Measurements from ENCODE around the gene EFTUD2.

The EFTUD2 gene

DNA sequence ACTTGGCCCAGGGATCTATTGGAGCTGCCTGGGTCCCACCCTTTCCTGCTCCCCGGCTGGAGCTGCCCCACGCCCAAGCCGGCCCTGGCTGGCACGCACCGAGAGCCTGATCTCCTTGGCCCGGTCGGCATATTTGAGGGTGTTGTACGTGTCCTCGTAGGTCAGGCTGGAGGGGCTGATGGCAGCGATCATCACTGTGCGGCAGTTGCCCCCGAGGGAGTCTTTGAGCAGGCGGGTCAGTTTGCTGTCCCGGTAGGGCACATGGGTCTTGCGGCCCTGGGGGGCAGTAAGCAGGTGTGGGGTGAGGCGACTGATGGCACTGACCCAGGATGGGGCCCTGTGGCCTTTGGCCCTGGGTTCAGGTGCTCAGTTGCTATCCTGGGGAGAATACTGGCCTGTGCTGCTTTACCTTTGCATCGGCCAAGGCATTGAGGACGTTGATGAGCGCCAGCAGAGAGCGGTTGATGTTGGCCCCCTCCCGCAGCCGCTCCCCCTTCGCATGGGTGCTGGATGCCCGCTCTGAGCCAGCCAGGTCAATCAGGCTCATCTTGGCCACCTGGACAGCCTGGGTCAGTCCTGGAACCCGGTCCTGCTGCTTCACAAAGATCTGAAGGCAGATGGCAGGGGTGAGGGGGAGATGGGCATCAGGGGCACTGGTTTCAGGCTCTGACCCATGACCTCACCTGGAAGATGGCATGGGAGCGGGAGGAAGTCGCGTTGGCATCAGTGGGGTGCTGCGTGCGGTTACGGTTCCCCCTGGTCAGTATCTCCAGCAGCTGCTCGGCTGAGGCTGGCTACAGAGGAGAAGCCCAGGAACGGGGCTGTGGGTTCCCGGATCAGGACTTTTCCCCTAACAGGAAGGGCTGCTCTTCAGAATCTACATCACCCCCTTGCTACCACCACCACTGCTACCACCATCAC is 34.8 kb upstream of the EFTUD2 start:
- Histone ChIP-seq H3K27ac (ENCODE audit: low read length) (no peak overlapping the region), H3K4me1 (ENCODE audit: control insufficient read depth in 1 of 2, insufficient read depth in 2 of 2, low read length in 2 of 2) (no peaks in the 10 kb centered on the region), H3K9me3 (ENCODE audit: control insufficient read depth in 1 of 2, low read length in 2 of 2) (no peaks in the 10 kb centered on the region), H3K4me3 (ENCODE audit: low read depth in 1 of 2, low read length in 2 of 2) (no peak overlapping the region), H3K27me3 (ENCODE audit: low read depth, low read length) (no peaks in the 10 kb centered on the region), H3K36me3 (ENCODE audit: control insufficient read depth in 1 of 2, insufficient read depth in 2 of 2, low read length in 2 of 2) (no peaks in the 10 kb centered on the region)

DNA sequence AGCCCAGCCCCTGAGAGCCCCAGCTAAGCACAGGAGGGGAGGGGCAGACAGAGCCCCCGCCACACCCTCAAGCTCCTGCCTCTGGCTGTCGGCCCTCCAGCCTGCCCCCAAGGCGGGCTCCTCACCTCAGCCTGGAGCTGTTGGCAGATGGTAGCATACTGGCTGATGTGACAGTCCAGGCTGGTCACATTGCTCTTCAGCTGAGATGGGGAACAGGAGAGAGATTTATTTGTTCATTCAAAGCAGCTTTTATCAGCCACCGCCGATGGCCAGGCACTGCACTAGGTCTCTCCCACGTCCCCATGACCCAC is 33.5 kb upstream of the EFTUD2 start:
- H3K4me3 ChIP-seq (ENCODE audit: low read depth in 1 of 2, low read length in 2 of 2), result no peak overlapping the region
- no peaks in the 10 kb centered on the region for H3K27me3 ChIP-seq (ENCODE audit: low read depth, low read length)
- H3K4me1 ChIP-seq (ENCODE audit: control insufficient read depth in 1 of 2, insufficient read depth in 2 of 2, low read length in 2 of 2), result no peaks in the 10 kb centered on the region
- no peak overlapping the region for H3K27ac ChIP-seq (ENCODE audit: low read length)
- H3K9me3 ChIP-seq (ENCODE audit: control insufficient read depth in 1 of 2, low read length in 2 of 2), result no peaks in the 10 kb centered on the region
- H3K36me3 ChIP-seq (ENCODE audit: control insufficient read depth in 1 of 2, insufficient read depth in 2 of 2, low read length in 2 of 2), result no peaks in the 10 kb centered on the region

DNA sequence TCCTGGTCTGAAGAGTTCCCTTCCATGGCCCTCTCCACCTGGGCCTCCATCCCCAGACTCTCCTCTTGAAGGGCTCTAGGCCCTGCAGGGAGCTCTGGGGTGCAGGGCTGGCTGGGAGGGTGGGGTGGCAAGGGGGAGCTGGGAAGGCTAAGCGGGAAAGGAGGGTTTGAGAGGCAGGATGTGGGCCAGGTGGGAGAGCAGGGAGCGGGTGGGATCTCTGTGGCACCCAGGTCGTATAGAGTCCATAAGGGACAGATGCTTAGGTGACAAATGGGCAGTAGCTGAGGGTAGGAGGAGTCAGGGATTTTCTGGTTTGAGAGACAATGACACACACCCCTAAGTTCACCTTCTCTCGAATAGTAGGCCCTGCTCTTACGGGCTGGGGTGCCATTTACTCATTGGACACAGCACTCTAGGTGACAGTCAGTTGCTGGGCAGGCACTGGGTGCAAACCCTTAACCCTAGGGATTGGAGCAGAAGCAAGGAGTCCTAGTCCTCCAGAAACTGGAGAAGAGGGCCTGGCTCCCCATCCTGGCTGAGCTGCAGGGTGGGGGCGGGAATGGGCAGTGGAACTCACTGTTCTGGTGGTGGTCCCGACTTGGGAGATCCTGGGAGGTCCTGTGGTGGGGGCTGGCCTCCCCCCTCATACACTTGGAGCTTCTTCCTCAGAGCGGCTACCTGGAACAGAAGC is 33.0 kb upstream of the EFTUD2 start:
- H3K9me3 ChIP-seq (ENCODE audit: control insufficient read depth in 1 of 2, low read length in 2 of 2), result no peaks in the 10 kb centered on the region
- no peak overlapping the region for H3K4me3 ChIP-seq (ENCODE audit: low read depth in 1 of 2, low read length in 2 of 2)
- no peaks in the 10 kb centered on the region for H3K36me3 ChIP-seq (ENCODE audit: control insufficient read depth in 1 of 2, insufficient read depth in 2 of 2, low read length in 2 of 2)
- H3K4me1 ChIP-seq (ENCODE audit: control insufficient read depth in 1 of 2, insufficient read depth in 2 of 2, low read length in 2 of 2), result no peaks in the 10 kb centered on the region
- no peak overlapping the region for H3K27ac ChIP-seq (ENCODE audit: low read length)
- no peaks in the 10 kb centered on the region for H3K27me3 ChIP-seq (ENCODE audit: low read depth, low read length)

DNA sequence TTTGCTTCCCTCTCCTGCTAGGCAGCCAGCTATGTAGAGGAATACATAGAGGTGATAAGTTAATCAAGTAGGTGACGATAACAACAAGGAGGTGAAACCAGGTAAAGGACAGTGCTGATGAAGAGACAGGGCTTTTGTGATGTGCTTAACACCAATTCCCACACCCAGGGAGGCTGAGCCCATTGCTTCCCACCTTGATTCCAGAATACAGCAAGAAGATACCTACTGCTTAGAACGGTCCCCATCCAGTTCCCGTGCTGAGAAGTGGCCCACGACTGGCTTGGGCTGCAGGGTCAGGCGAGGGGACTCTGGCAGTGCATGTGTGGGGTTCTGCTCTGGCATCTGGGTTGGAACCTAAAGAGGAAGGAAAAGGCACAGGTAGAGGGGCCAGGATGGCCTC is 32.1 kb upstream of the EFTUD2 start:
- Histone ChIP-seq H3K9me3 (ENCODE audit: control insufficient read depth in 1 of 2, low read length in 2 of 2) (no peaks in the 10 kb centered on the region), H3K4me1 (ENCODE audit: control insufficient read depth in 1 of 2, insufficient read depth in 2 of 2, low read length in 2 of 2) (no peaks in the 10 kb centered on the region), H3K36me3 (ENCODE audit: control insufficient read depth in 1 of 2, insufficient read depth in 2 of 2, low read length in 2 of 2) (no peaks in the 10 kb centered on the region), H3K4me3 (ENCODE audit: low read depth in 1 of 2, low read length in 2 of 2) (no peak overlapping the region), H3K27ac (ENCODE audit: low read length) (no peak overlapping the region), H3K27me3 (ENCODE audit: low read depth, low read length) (no peaks in the 10 kb centered on the region)

DNA sequence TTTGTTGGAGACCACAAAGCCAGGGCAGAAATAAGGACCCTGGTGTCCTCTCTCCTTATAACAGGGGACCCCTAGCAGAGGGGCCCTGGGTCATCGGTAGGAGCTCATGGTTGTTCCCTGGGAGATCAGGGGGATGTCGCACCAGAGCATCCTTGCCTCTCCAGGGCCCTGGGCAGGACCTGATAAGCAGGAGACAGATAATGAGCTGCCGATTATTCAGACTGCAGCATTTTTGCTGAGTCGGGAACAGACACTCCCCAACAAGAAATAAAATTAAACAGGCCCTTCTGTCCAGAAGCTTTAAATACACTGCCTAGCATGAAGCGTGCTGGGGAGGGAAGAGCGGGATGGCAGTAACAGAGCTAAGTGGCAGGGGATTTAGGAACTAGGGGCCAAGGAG is 31.4 kb upstream of the EFTUD2 start:
- Histone ChIP-seq H3K4me3 (ENCODE audit: low read depth in 1 of 2, low read length in 2 of 2) (no peak overlapping the region), H3K27me3 (ENCODE audit: low read depth, low read length) (no peaks in the 10 kb centered on the region), H3K4me1 (ENCODE audit: control insufficient read depth in 1 of 2, insufficient read depth in 2 of 2, low read length in 2 of 2) (no peaks in the 10 kb centered on the region), H3K9me3 (ENCODE audit: control insufficient read depth in 1 of 2, low read length in 2 of 2) (no peaks in the 10 kb centered on the region), H3K27ac (ENCODE audit: low read length) (no peak overlapping the region), H3K36me3 (ENCODE audit: control insufficient read depth in 1 of 2, insufficient read depth in 2 of 2, low read length in 2 of 2) (no peaks in the 10 kb centered on the region)

DNA sequence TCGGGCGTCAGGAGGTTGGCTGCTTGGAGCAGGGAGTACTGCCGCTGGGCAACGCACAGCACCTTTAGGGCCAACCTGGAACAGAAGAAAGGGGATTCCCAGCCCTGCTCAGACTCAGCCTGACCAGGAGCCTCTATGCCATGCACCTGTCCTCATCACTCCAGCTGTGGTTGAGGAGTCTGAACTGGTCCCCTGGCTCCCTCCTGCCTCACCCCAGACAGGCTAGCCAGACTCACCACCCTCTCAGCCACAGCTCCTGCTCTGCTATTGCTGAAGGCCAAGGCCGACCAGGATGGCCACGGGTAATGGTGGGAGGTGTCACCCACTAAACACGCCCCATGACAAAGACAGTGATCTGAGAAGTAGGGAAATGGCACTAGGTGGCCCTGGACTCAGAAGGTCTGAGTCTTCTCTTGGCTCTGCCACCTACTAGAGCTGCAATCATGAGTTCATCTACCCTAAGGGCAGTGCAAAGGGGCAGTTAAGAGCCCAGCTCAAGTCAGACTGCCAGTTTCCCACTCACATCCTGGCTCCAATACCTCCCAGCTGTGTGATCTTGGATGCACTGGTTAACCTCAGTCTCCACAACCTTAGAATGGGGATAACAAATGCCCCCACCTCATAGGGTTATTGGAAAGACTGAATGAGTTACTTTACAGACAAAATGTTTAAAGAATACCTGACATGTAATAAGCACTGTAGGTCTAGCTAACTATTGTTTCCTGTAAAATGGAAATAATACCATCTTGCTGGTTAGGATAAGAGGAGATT is 29.9 kb upstream of the EFTUD2 start:
- Histone ChIP-seq H3K36me3 (ENCODE audit: control insufficient read depth in 1 of 2, insufficient read depth in 2 of 2, low read length in 2 of 2) (no peaks in the 10 kb centered on the region), H3K27ac (ENCODE audit: low read length) (no peak overlapping the region), H3K4me3 (ENCODE audit: low read depth in 1 of 2, low read length in 2 of 2) (no peak overlapping the region)

DNA sequence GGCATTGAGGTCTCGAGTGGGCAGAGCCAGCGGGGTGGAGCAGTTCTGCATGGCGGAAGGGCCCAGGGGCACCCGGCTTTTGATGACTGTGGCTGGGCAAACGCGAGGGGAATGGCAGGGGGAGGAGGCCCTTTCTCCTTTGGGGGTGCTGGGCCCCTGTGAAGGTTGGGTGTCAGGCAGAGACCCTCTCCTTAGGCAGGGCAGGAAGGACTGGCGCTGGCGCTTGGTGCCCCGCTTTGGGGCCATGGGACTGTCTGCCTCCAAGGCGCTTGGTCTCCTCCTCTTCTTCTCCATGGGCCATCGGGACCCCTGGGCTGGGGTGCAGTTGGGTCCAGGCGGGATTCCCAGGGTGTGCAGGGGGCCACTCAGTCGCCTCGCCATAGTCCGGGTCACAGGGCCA is 28.9 kb upstream of the EFTUD2 start:
- no peaks in the 10 kb centered on the region for H3K9me3 ChIP-seq (ENCODE audit: control insufficient read depth in 1 of 2, low read length in 2 of 2)
- H3K27me3 ChIP-seq (ENCODE audit: low read depth, low read length), result no peaks in the 10 kb centered on the region
- no peak overlapping the region for H3K4me3 ChIP-seq (ENCODE audit: low read depth in 1 of 2, low read length in 2 of 2)
- no peaks in the 10 kb centered on the region for H3K4me1 ChIP-seq (ENCODE audit: control insufficient read depth in 1 of 2, insufficient read depth in 2 of 2, low read length in 2 of 2)
- H3K27ac ChIP-seq (ENCODE audit: low read length), result no peak overlapping the region
- H3K36me3 ChIP-seq (ENCODE audit: control insufficient read depth in 1 of 2, insufficient read depth in 2 of 2, low read length in 2 of 2), result no peaks in the 10 kb centered on the region

More for the DNA sequence above, 29.9 kb upstream of the EFTUD2 start:
- no peaks in the 10 kb centered on the region for H3K27me3 ChIP-seq (ENCODE audit: low read depth, low read length)
- no peaks in the 10 kb centered on the region for H3K4me1 ChIP-seq (ENCODE audit: control insufficient read depth in 1 of 2, insufficient read depth in 2 of 2, low read length in 2 of 2)
- H3K9me3 ChIP-seq (ENCODE audit: control insufficient read depth in 1 of 2, low read length in 2 of 2), result no peaks in the 10 kb centered on the region

DNA sequence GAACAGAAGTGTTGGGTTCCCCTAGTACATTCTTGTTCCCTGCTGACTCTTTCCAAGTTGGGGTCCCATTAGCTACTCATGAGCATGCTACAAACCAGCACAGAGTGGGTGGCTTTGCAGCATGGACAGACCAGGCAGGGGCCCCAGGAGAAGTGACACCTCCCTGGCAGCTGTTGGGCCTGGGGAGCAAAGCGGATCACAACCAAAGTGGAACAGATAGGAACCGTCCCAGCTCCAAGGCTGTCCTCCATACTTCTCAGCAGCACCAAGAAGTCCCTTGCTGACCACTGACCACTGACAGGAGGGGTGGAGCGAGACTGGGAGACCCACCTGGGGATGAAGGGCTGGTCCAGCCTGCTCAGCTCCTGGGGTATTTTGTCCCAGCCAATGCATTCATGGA is 28.5 kb upstream of the EFTUD2 start:
- H3K4me3 ChIP-seq (ENCODE audit: low read depth in 1 of 2, low read length in 2 of 2), result no peak overlapping the region
- H3K36me3 ChIP-seq (ENCODE audit: control insufficient read depth in 1 of 2, insufficient read depth in 2 of 2, low read length in 2 of 2), result no peaks in the 10 kb centered on the region
- H3K27ac ChIP-seq (ENCODE audit: low read length), result no peak overlapping the region
- no peaks in the 10 kb centered on the region for H3K4me1 ChIP-seq (ENCODE audit: control insufficient read depth in 1 of 2, insufficient read depth in 2 of 2, low read length in 2 of 2)
- no peaks in the 10 kb centered on the region for H3K27me3 ChIP-seq (ENCODE audit: low read depth, low read length)
- H3K9me3 ChIP-seq (ENCODE audit: control insufficient read depth in 1 of 2, low read length in 2 of 2), result no peaks in the 10 kb centered on the region

DNA sequence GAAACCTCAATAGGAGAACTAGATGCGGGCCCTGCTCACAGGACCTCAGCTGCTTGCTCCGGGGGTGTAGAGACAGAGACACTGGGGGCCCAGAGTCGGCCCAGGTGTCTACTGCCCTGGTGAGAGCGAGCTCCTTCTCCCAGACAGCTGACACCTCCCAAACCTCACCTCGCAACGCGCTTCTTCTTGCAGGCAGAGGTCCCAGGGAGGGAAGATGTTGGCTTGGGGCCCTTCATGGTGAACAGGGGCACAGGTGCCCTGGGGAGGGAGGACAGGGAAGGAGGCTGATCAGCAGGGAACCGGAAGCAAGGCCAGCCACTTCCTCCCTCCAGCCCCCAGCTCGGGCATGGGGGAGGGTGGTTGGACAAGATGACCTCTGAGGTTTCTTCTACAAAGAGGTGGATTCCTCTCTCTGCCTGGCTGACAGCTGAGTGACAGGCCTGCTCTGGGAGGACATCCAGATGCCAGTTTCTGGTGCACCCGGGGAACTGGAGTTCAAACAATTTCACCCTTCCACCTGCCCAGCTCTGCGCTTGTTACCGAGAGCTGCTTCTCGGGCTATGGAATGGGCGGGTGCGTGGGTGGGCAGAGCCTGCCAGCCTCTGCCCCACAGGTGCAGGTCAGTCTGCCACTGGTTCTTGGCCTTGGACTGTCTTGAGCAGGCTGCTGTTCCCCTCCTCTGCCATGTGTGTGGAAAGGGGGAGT is 27.7 kb upstream of the EFTUD2 start:
- Histone ChIP-seq H3K27ac (ENCODE audit: low read length) (no peak overlapping the region), H3K36me3 (ENCODE audit: control insufficient read depth in 1 of 2, insufficient read depth in 2 of 2, low read length in 2 of 2) (no peaks in the 10 kb centered on the region), H3K9me3 (ENCODE audit: control insufficient read depth in 1 of 2, low read length in 2 of 2) (no peaks in the 10 kb centered on the region), H3K27me3 (ENCODE audit: low read depth, low read length) (no peaks in the 10 kb centered on the region), H3K4me1 (ENCODE audit: control insufficient read depth in 1 of 2, insufficient read depth in 2 of 2, low read length in 2 of 2) (no peaks in the 10 kb centered on the region), H3K4me3 (ENCODE audit: low read depth in 1 of 2, low read length in 2 of 2) (no peak overlapping the region)

DNA sequence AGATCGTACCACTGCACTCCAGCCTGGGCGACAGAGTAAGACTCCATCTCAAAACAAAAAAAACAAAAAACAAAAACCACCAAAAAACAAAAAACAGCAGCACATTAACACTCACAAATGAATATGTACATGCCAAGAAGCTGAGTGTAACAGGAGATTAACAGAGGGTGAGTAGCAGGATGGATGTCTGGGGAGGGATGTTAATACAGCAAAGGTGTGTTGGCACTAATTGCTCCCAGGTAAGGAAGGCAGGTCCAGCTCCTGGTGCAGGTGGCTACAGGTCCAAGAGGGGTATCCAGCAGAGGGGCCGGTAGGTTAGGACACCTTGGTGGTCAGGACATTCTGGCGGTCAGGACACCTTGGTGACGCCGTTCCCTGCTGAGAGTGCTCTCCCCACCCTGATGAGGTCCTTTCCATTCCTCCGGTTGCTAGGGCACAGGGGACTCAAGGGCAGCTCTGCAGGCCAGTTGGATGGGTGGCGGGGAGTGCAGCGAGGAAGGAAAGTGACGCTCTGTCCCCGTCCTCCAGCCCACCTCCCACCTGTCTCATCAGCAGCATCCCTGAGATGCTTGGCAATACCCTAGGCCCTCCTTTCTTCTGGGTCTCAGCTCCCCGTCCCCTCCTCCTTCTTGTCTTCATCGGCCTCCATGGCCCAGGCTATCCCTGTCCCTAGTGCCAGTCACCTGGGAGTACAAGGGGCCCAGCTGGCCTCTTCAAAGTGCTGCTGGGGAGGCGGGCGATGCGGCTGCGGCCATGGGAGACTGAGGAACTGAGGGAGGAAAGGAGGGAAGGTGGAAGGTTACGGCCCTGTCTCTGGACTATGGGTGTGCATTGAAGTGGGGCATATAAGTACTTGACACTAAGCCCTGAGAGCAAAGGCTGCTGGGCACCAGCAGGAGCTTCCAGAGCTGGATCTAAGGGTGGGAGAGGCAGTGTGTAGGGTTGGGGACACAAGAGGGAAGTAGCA is 26.8 kb upstream of the EFTUD2 start:
- H3K27ac ChIP-seq (ENCODE audit: low read length), result no peak overlapping the region
- H3K9me3 ChIP-seq (ENCODE audit: control insufficient read depth in 1 of 2, low read length in 2 of 2), result no peaks in the 10 kb centered on the region
- no peaks in the 10 kb centered on the region for H3K27me3 ChIP-seq (ENCODE audit: low read depth, low read length)
- H3K36me3 ChIP-seq (ENCODE audit: control insufficient read depth in 1 of 2, insufficient read depth in 2 of 2, low read length in 2 of 2), result no peaks in the 10 kb centered on the region
- H3K4me1 ChIP-seq (ENCODE audit: control insufficient read depth in 1 of 2, insufficient read depth in 2 of 2, low read length in 2 of 2), result no peaks in the 10 kb centered on the region
- no peak overlapping the region for H3K4me3 ChIP-seq (ENCODE audit: low read depth in 1 of 2, low read length in 2 of 2)
